ENCODE results near the gene NCSTN.

GRCh38 chr1:160309571-160309970 is 33.6 kb upstream of the NCSTN start:
- TF ChIP-seq, protein P1, sequence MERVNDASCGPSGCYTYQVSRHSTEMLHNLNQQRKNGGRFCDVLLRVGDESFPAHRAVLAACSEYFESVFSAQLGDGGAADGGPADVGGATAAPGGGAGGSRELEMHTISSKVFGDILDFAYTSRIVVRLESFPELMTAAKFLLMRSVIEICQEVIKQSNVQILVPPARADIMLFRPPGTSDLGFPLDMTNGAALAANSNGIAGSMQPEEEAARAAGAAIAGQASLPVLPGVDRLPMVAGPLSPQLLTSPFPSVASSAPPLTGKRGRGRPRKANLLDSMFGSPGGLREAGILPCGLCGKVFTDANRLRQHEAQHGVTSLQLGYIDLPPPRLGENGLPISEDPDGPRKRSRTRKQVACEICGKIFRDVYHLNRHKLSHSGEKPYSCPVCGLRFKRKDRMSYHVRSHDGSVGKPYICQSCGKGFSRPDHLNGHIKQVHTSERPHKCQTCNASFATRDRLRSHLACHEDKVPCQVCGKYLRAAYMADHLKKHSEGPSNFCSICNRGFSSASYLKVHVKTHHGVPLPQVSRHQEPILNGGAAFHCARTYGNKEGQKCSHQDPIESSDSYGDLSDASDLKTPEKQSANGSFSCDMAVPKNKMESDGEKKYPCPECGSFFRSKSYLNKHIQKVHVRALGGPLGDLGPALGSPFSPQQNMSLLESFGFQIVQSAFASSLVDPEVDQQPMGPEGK (CRISPR knock-in tag; IDR thresholded peaks at IDR 0.05; ENCODE audit: borderline replicate concordance): no peak
- no peak for TF ChIP-seq RAD21 (CRISPR knock-in tag; conservative IDR thresholded peaks at IDR 0.05 in 1 of 2, IDR thresholded peaks at IDR 0.05 in 1 of 2)
